HepG2 (cell line): ENCODE results near the gene TBCEL. TPM values are rescaled to one million over a fixed set of nuclear protein-coding genes. Genes with fewer than 3 reads are reported as not detected.
A peak's percentile ranks its signal among the peaks of the same experiment; 100 is the strongest.

ENCODE experiments used
- BHLHE40 ChIP-seq: IDR thresholded peaks from 2 replicates; pipeline ENCODE4 v1.6.1; 2011; ENCODE audit warnings: low read length, improper control_type of control experiment
- CEBPG ChIP-seq: IDR thresholded peaks from 2 replicates; pipeline ENCODE4 v1.6.1; 2016
- EEA1 ChIP-seq: sonication (generic); formaldehyde crosslinking; IDR thresholded peaks from 2 replicates; pipeline ENCODE4 v1.5.1; 2020; ENCODE audit warnings: mild to moderate bottlenecking, missing genetic modification reagents, borderline replicate concordance
- KLF11 ChIP-seq: IDR thresholded peaks from 2 replicates; pipeline ENCODE4 v1.6.1; 2016; ENCODE audit warnings: missing compliant biosample characterization
- KLF15 ChIP-seq: sonication (generic); formaldehyde crosslinking; IDR thresholded peaks from 2 replicates; pipeline ENCODE4 v1.8.1; 2023; ENCODE audit warnings: borderline replicate concordance, mild to moderate bottlenecking, inconsistent platforms, missing genetic modification reagents, mixed read lengths
- PAXIP1 ChIP-seq: sonication (generic); formaldehyde crosslinking; conservative IDR thresholded peaks from 2 replicates; pipeline ENCODE4 v1.4.0; 2020; ENCODE audit warnings: mild to moderate bottlenecking, missing genetic modification reagents, moderate library complexity
- RELA ChIP-seq: sonication (generic); formaldehyde crosslinking; IDR thresholded peaks from 2 replicates; pipeline ENCODE4 v1.4.0; 2020; ENCODE audit warnings: missing genetic modification reagents
- SRSF1 ChIP-seq: fragments of 200-400 bp; formaldehyde crosslinking; optimal IDR thresholded peaks from 2 replicates; pipeline ENCODE3; 2017; ENCODE audit warnings: mild to moderate bottlenecking, low read depth, low read length, moderate library complexity
- ZBTB40 ChIP-seq, 2 experiments: fragments of 450-650 bp in 1 of 2; sonication (generic) in 1 of 2; formaldehyde crosslinking in 1 of 2; IDR thresholded peaks; 2 replicates each; pipeline versions ENCODE4 v1.6.1 to v1.8.0; 2016 to 2022; ENCODE audit warnings: antibody characterized with exemption in 1 of 2, mild to moderate bottlenecking in 1 of 2, missing genetic modification reagents in 1 of 2
- ZMAT5 ChIP-seq: sonication (generic); formaldehyde crosslinking; IDR thresholded peaks from 2 replicates; pipeline ENCODE4 v1.5.0; 2020; ENCODE audit warnings: mild to moderate bottlenecking, low read depth, missing genetic modification reagents, borderline replicate concordance
- ZMYM2 ChIP-seq: sonication (generic); formaldehyde crosslinking; IDR thresholded peaks from 2 replicates; pipeline ENCODE4 v1.8.0; 2022; ENCODE audit warnings: mild to moderate bottlenecking, missing genetic modification reagents
- ZNF24 ChIP-seq: fragments of 450-650 bp; IDR thresholded peaks from 2 replicates; pipeline ENCODE4 v1.6.1; 2017; ENCODE audit warnings: antibody characterized with exemption, mild to moderate bottlenecking
- ZNF335 ChIP-seq: sonication (generic); formaldehyde crosslinking; IDR thresholded peaks from 2 replicates; pipeline ENCODE4 v1.4.0; 2020; ENCODE audit warnings: missing genetic modification reagents
- ZNF468 ChIP-seq: sonication (generic); formaldehyde crosslinking; IDR thresholded peaks from 2 replicates; pipeline ENCODE4 v1.8.0; 2022; ENCODE audit warnings: mild to moderate bottlenecking, moderate library complexity, missing genetic modification reagents
- ZNF484 ChIP-seq: sonication (generic); formaldehyde crosslinking; IDR thresholded peaks from 2 replicates; pipeline ENCODE4 v1.5.1; 2020; ENCODE audit warnings: mild to moderate bottlenecking, low read depth, missing genetic modification reagents, borderline replicate concordance
- ZNF790 ChIP-seq: sonication (generic); formaldehyde crosslinking; IDR thresholded peaks from 2 replicates; pipeline ENCODE4 v1.8.0; 2022; ENCODE audit warnings: missing genetic modification reagents, mild to moderate bottlenecking, borderline replicate concordance
- ZNF792 ChIP-seq: IDR thresholded peaks from 2 replicates; pipeline ENCODE4 v1.6.1; 2016
- polyA plus RNA-seq, 8 experiments: library from polyadenylated mRNA; depleted of rRNA in 3 of 8; stranded (reverse) in 7 of 8; unstranded in 1 of 8; fragments of >200 nt; fragmentation: Illumina TruSeq in 4 of 8; extraction: Trizol in 4 of 8; gene quantifications; 2 replicates each; pipeline versions ENCODE4 v1.2.1 to v1.2.3, GENCODE V29; 2011 to 2016; ENCODE audit warnings: low read depth in 4 of 8, missing spikeins in 1 of 8, mixed read lengths in 1 of 8; ENCODE audit not compliant: insufficient read depth in 1 of 8
- total RNA-seq, 5 experiments: library from RNA; depleted of rRNA; stranded (reverse); fragments of >200 nt; fragmentation: Illumina TruSeq; extraction: Trizol; gene quantifications; 2 replicates each; pipeline ENCODE4 v1.2.3, GENCODE V29; 2016; ENCODE audit warnings: low read depth in 1 of 5

TBCEL gene
- total and polyA plus RNA-seq, 2 of the 13 experiments (the other 11 are each of a cell fraction or from before 2014, with no cell fraction given): 6.1 to 12.5 TPM

DNA sequence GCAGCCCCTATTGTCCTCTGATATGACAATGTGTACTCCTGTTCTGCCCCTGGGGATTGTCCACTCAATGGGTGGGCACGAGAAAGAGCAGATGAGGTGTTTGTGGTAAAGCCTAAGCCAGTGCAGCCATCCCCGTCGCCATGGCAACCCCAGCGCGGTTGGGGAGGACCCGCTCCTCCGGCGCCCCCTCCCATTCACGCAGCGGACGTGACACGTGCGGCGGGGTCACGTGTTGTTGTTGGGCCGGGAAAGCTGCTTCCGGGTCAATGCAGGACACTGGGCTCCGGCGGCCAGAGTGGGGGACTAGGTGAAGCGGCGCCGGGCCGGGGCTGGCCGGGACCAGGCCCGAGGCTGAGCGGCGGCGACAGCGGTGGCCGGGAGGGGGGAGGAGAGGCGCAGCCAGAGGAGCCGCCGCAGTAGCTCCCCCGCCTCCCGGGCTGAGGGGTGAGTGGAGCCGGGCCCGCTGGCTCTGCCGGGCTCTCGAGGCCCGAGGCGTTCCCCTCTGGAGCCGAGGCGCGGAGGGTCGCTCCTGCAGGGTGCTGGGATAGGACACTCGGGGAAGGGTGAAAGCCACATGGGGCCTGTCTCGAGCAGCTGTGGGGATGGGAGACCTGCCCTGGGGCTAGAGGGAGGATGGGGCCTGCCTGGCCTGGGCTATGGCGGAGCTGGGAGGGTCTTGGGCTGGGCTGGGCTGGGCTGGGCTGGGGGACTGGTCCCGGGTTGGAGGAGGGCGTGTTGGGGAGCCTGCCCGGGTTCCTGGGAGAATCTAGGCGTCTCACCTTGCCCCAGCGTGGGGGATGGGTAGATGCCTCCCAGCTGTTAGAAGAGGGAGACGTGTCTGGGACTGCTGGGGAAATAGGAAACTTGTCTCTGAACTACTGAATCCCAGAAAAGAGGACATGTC is at the start of gene TBCEL (continued):
- TF ChIP-seq ZBTB40 (IDR thresholded peaks at IDR 0.05): no peak
- peak; percentile 61; the same call in 1 of the 2 replicates for TF ChIP-seq ZBTB40 (CRISPR knock-in tag; IDR thresholded peaks at IDR 0.05)
- no peak for TF ChIP-seq ZMAT5 (CRISPR knock-in tag)
- no peak; the same call in 1 of the 2 replicates for TF ChIP-seq ZNF790
- TF ChIP-seq CEBPG (CRISPR knock-in tag): no peak
- TF ChIP-seq RELA (CRISPR knock-in tag): no peak
- peak; percentile 45 for TF ChIP-seq PAXIP1 (CRISPR knock-in tag)
- TF ChIP-seq SRSF1: peak; percentile 92
- no peak for TF ChIP-seq ZNF468 (CRISPR knock-in tag)
- TF ChIP-seq EEA1 (CRISPR knock-in tag): no peak
- TF ChIP-seq KLF11: no peak
- TF ChIP-seq ZMYM2 (CRISPR knock-in tag): no peak
- TF ChIP-seq BHLHE40: peak; percentile 99
- TF ChIP-seq ZNF335: no peak
- TF ChIP-seq ZNF792 (CRISPR knock-in tag): no peak
- no peak for TF ChIP-seq KLF15 (CRISPR knock-in tag)
- no peak for TF ChIP-seq ZNF484 (CRISPR knock-in tag)
- TF ChIP-seq ZNF24: no peak
